ENCODE measurements around the gene RETREG1.

Gene RETREG1

GRCh38 chr5:16585041-16585667 lies 31.6 kb downstream of the RETREG1 start:
- no peak overlapping the region for H3K4me3 ChIP-seq (ENCODE audit: low read depth, low read length)
- TF ChIP-seq CTCF (IDR thresholded peaks at IDR 0.05; ENCODE audit: borderline replicate concordance, insufficient read depth, low read depth, low read length) = peak; percentile 62

- TF ChIP-seq CTCF (IDR thresholded peaks at IDR 0.05; ENCODE audit: borderline replicate concordance, insufficient read depth, low read depth, low read length) = no peak
- no peak overlapping the region for H3K4me3 ChIP-seq (ENCODE audit: low read depth, low read length)
Measured at GRCh38 chr5:16582081-16582480, 34.7 kb downstream of the RETREG1 start.

GRCh38 chr5:16580382-16580781 lies 36.4 kb downstream of the RETREG1 start:
- TF ChIP-seq CTCF (IDR thresholded peaks at IDR 0.05; ENCODE audit: borderline replicate concordance, insufficient read depth, low read depth, low read length) = no peak
- no peak overlapping the region for H3K4me3 ChIP-seq (ENCODE audit: low read depth, low read length)

- TF ChIP-seq CTCF (IDR thresholded peaks at IDR 0.05; ENCODE audit: borderline replicate concordance, insufficient read depth, low read depth, low read length) = no peak
Measured at GRCh38 chr5:16579142-16579847, 37.5 kb downstream of the RETREG1 start.

GRCh38 chr5:16578474-16578883 lies 38.3 kb downstream of the RETREG1 start:
- no peak overlapping the region for H3K4me3 ChIP-seq (ENCODE audit: low read depth, low read length)
- no peak for TF ChIP-seq CTCF (IDR thresholded peaks at IDR 0.05; ENCODE audit: borderline replicate concordance, insufficient read depth, low read depth, low read length)

More at GRCh38 chr5:16579142-16579847, 37.5 kb downstream of the RETREG1 start:
- H3K4me3 ChIP-seq (ENCODE audit: low read depth, low read length) = no peak overlapping the region

- H3K4me3 ChIP-seq (ENCODE audit: low read depth, low read length) = no peak overlapping the region
- TF ChIP-seq CTCF (IDR thresholded peaks at IDR 0.05; ENCODE audit: borderline replicate concordance, insufficient read depth, low read depth, low read length) = no peak
Measured at GRCh38 chr5:16577677-16578076, 39.1 kb downstream of the RETREG1 start.
